BLaER1 (cell line): ENCODE data around the gene FGF12.
"Not testable (repeated sequence)": the region's sequence is repeated elsewhere in the genome, so short reads cannot be mapped to it uniquely, and the experiment has no call there.

Experiments
- H3K27ac ChIP-seq: shearing (Covaris generic); formaldehyde crosslinking; 2 replicates; pipeline ENCODE4 v1.8.1; 2022
- H3K27me3 ChIP-seq: shearing (Covaris generic); formaldehyde crosslinking; 2 replicates; pipeline ENCODE4 v1.8.1; 2022
- H3K36me3 ChIP-seq: shearing (Covaris generic); formaldehyde crosslinking; 2 replicates; pipeline ENCODE4 v1.8.1; 2022
- H3K4me1 ChIP-seq: shearing (Covaris generic); formaldehyde crosslinking; 2 replicates; pipeline ENCODE4 v1.8.1; 2022
- H3K4me2 ChIP-seq: shearing (Covaris generic); formaldehyde crosslinking; 2 replicates; pipeline ENCODE4 v1.8.1; 2022
- H3K4me3 ChIP-seq: shearing (Covaris generic); formaldehyde crosslinking; 2 replicates; pipeline ENCODE4 v1.8.1; 2022
- H3K9ac ChIP-seq: shearing (Covaris generic); formaldehyde crosslinking; 2 replicates; pipeline ENCODE4 v1.8.1; 2022
- H3K9me3 ChIP-seq: shearing (Covaris generic); formaldehyde crosslinking; 2 replicates; pipeline ENCODE4 v1.8.1; 2022
- H4K20me1 ChIP-seq: shearing (Covaris generic); formaldehyde crosslinking; 2 replicates; pipeline ENCODE4 v1.8.1; 2022
- Cebpa-rat ChIP-seq: shearing (Covaris generic); IDR thresholded peaks from 2 replicates; pipeline ENCODE4 v1.8.1; 2022

The FGF12 gene

DNA sequence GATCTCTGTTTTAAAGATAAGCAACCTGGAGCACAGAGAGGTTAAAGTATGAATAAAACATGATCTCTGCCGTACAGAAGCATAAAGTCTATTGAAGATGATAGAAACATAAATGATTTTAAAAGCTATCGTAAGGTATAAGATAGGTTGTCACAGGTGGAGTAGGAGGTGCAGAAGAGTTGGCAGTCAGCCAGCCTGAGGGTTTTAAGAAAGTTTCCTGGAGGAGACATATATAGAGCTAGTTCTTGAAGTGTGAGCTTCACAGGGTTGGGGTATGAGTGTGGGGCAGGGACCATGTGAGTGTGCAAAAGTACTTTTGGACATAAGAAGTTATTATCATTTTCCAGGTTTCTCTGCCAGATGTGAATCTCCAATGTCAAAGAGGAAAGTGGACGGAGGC lies 3.9 kb upstream of the FGF12 start:
- Histone ChIP-seq H3K27me3 (no peaks in the 10 kb centered on the region), H3K27ac (no peak overlapping the region), H3K4me2 (no peak overlapping the region), H3K4me1 (no peaks in the 10 kb centered on the region), H3K9ac (no peak overlapping the region), H4K20me1 (no peaks in the 10 kb centered on the region), H3K36me3 (no peaks in the 10 kb centered on the region), H3K9me3 (no peaks in the 10 kb centered on the region), H3K4me3 (no peak overlapping the region)
- no peak for TF ChIP-seq Cebpa-rat

DNA sequence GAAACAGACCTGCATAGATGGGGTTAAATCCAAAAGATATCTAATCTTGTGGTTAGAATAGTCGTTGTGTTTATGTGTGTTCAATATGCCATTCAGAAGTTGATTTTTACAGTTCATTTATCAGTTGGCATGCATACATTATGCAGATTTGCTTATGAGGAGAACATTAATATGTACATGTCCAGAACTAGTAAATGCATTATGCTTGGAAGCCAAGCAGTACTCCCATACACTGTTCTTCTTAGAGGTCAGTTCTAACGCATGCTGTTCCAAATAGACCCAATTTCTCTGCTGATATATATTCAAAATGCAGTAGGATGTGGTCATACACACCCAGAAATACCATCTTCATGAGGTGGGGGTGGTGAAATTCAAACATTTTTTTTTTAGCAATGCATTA lies 956 bp downstream of the FGF12 start:
- H4K20me1 ChIP-seq, result no peaks in the 10 kb centered on the region
- no peaks in the 10 kb centered on the region for H3K9me3 ChIP-seq

DNA sequence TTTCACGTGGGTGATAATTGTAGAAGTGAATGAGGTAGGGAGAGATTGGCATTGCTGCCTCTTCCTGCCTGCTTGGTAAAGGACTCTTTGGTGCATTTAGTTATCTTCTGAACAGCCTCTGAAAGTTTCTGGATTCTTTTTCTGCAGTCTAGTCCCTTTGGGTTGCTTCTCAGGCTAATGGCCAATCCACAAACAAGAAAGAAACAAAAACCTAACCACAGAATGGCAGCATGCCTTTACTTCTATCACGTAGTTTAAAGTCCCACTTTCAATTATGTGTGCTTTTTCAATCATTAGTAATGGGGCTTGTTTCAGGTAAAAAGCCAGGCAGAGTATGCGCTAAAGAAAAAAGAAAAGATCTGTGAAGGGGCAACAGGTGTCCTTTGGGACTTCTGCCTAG lies 7.4 kb downstream of the FGF12 start:
- Histone ChIP-seq H3K9me3 (no peaks in the 10 kb centered on the region), H3K27me3 (no peaks in the 10 kb centered on the region), H3K4me1 (no peaks in the 10 kb centered on the region), H3K4me2 (no peak overlapping the region), H4K20me1 (no peaks in the 10 kb centered on the region), H3K36me3 (no peaks in the 10 kb centered on the region), H3K9ac (no peak overlapping the region), H3K27ac (no peak overlapping the region), H3K4me3 (no peak overlapping the region)
- TF ChIP-seq Cebpa-rat, result no peak

More for the DNA sequence above, 956 bp downstream of the FGF12 start:
- no peak overlapping the region for H3K9ac ChIP-seq
- H3K27me3 ChIP-seq, result no peaks in the 10 kb centered on the region
- H3K36me3 ChIP-seq, result no peaks in the 10 kb centered on the region
- TF ChIP-seq Cebpa-rat, result no peak
- no peak overlapping the region for H3K27ac ChIP-seq
- no peaks in the 10 kb centered on the region for H3K4me1 ChIP-seq
- no peak overlapping the region for H3K4me3 ChIP-seq
- no peak overlapping the region for H3K4me2 ChIP-seq

DNA sequence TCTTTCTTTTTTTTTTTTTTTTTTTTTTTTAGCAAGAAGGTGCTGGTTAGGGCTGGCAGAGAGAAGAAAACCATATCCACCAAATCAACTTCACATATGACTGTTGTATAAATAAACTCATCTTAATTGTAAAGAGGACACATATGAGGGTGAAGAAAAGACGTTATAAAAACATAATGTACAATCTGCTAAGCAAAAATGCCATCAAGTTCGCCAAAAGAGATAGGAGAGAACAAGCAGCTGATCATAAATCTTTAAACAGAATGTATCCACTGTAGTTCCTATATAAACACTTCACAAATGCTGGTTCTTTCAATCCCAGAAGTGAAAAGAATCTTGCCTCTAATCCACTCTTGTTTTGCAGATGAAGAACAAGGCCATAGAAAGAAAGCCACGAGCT lies 9.2 kb downstream of the FGF12 start:
- Histone ChIP-seq H3K4me2 (no peak overlapping the region), H3K9ac (no peak overlapping the region), H4K20me1 (no peaks in the 10 kb centered on the region), H3K4me3 (no peak overlapping the region), H3K4me1 (no peaks in the 10 kb centered on the region), H3K36me3 (no peaks in the 10 kb centered on the region), H3K9me3 (no peaks in the 10 kb centered on the region), H3K27ac (no peak overlapping the region), H3K27me3 (no peaks in the 10 kb centered on the region)
- no peak for TF ChIP-seq Cebpa-rat

DNA sequence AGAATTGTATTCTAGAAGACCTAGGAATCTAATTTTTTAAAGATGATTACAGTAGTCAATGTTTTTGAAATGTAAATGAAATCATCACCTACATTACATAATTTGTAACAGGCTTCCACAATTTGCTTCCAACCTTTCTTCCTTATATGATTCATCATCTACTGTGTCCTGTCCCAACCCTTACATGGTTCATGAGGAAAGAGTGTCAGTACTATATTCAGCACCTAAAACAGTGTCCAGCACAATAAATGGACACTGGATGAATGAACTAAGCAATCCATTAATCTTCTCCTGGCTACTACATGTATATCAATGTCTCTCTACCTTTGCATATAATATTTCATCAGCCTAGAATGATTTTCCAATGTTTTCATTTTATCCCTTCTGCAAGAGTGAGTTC lies 12.2 kb downstream of the FGF12 start:
- no peak for TF ChIP-seq Cebpa-rat
- no peak overlapping the region for H3K4me3 ChIP-seq
- no peak overlapping the region for H3K27ac ChIP-seq
- H3K9ac ChIP-seq, result no peak overlapping the region
- no peaks in the 10 kb centered on the region for H4K20me1 ChIP-seq
- H3K36me3 ChIP-seq, result no peaks in the 10 kb centered on the region
- peaks cover 9% of the 10 kb centered on the region for H3K9me3 ChIP-seq
- no peak overlapping the region for H3K4me2 ChIP-seq
- H3K27me3 ChIP-seq, result no peaks in the 10 kb centered on the region
- no peaks in the 10 kb centered on the region for H3K4me1 ChIP-seq

DNA sequence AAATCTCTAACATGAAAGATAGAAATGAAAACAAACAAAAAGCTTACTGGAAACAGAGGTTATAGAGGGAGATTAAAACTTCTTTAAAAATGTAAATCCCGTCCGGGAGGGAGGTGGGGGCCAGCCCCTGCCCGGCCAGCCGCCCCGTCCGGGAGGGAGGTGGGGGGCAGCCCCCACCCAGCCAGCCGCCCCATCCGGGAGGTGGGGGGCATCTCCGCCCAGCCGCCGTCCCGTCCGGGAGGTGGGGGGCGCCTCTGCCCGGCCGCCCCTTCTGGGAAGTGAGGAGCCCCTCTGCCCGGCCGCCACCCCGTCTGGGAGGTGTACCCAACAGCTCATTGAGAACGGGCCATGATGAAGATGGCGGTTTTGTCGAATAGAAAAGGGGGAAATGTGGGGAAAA lies 16.2 kb downstream of the FGF12 start:
- not testable (repeated sequence) for H3K4me3 ChIP-seq, H3K9ac ChIP-seq, H4K20me1 ChIP-seq, H3K27ac ChIP-seq, H3K4me2 ChIP-seq, H3K4me1 ChIP-seq, H3K9me3 ChIP-seq, H3K27me3 ChIP-seq, H3K36me3 ChIP-seq

DNA sequence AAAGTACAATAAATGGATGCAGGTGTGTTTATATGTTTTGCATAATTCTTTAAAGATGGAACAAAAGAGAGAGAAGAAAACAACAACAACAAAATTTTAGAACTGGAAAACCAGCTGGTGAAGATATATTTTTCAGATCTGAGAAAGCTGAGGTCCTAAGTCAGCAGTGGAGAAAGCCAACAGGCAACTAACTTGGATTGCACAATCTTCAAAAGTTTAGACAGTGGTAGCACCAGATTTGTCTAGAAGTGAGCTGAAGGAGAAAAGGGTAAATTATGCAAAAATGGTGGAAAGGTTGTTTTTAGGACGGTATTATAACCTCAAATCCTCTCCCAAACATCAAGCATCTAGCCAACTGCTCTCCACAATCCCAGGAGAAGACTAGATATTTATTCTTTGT lies 17.0 kb downstream of the FGF12 start:
- Histone ChIP-seq H3K4me3 (no peak overlapping the region), H3K27ac (no peak overlapping the region), H3K9me3 (peaks cover 9% of the 10 kb centered on the region), H3K4me2 (no peak overlapping the region), H4K20me1 (no peaks in the 10 kb centered on the region), H3K36me3 (no peaks in the 10 kb centered on the region), H3K9ac (no peak overlapping the region), H3K4me1 (no peaks in the 10 kb centered on the region), H3K27me3 (no peaks in the 10 kb centered on the region)
- TF ChIP-seq Cebpa-rat, result no peak

DNA sequence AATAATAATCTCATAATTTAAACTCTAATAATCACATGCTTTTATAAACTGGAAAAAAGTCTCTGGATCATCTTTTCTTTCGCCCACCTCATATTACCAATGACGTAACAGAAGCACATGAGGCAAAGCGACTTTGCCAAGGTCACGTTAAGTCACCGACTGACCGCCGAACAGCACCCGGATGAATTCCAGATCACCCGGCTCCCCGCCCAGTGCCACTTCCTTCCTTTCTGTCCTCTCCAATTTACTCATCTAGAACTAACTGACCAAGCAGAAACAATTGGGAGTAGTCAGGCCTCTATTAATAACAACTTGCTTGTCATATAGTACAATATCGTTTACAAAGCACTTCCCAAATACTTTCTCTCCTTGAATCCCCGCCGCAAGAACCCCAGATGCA lies 21.1 kb downstream of the FGF12 start:
- H3K36me3 ChIP-seq, result no peaks in the 10 kb centered on the region
- H4K20me1 ChIP-seq, result no peaks in the 10 kb centered on the region
- H3K27me3 ChIP-seq, result no peaks in the 10 kb centered on the region
- peaks cover 18% of the 10 kb centered on the region for H3K9me3 ChIP-seq
- no peak overlapping the region for H3K27ac ChIP-seq
- H3K4me1 ChIP-seq, result peaks cover 5% of the 10 kb centered on the region; the same call in 1 of the 2 replicates
- H3K4me2 ChIP-seq, result no peak overlapping the region
- H3K9ac ChIP-seq, result no peak overlapping the region
- H3K4me3 ChIP-seq, result no peak overlapping the region
- no peak for TF ChIP-seq Cebpa-rat

DNA sequence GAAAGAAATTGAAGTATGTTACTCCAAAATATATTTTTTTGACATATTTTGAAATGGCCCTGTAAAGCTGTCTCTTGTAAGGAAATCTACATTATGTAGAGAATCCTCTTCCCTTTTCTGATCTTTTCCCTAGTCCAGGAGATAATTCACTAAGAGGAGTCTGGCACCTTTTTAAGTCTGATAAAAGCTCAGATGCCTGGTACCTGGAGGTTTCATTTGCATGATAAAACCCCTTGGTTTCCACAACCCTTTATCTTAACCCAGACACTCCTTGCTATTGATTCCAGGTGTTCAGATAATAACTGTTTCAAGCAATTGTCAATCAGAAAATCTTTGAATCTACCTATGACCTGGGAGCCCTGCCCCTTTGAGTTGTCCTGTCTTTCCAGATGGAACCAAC lies 26.5 kb downstream of the FGF12 start:
- Histone ChIP-seq H3K9ac (no peak overlapping the region), H3K9me3 (peaks cover 10% of the 10 kb centered on the region), H4K20me1 (no peaks in the 10 kb centered on the region), H3K4me2 (no peak overlapping the region), H3K27me3 (no peaks in the 10 kb centered on the region), H3K4me3 (no peak overlapping the region), H3K4me1 (peaks cover 5% of the 10 kb centered on the region; the same call in 1 of the 2 replicates), H3K36me3 (no peaks in the 10 kb centered on the region), H3K27ac (no peak overlapping the region)
- no peak for TF ChIP-seq Cebpa-rat

DNA sequence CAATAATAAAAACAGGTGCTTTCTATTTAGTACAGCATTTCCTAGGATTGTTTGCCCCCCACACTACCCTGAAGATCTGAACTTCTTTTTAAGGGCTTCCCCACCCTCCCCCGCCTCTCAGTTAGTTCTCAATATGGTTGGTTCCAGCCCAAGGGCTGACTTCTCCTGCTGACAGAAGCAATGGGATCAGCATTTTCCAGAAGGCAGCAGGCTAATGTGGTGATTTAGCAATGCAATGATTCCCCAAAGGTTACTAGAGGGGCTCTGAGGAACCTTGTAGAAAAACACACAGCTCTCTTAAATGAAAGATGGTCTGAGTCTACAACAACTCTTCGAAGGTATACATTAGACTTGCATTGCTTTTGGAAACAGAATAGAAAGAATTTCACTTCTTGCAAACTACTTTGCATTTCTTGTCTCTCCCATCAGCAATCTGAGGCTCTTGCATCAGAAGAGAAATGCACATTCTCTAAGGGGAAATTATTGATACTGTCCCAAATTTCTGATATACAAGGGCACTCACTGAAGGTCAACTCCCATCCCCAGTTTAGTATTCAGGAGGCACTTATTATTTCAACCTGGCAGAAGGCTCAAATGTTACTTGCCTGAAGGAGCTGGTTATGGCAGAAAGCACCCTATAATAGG lies 30.3 kb downstream of the FGF12 start:
- no peak overlapping the region for H3K4me2 ChIP-seq
- no peak for TF ChIP-seq Cebpa-rat
- H3K27me3 ChIP-seq, result no peaks in the 10 kb centered on the region
- H3K4me3 ChIP-seq, result no peak overlapping the region
- no peaks in the 10 kb centered on the region for H3K9me3 ChIP-seq
- H3K27ac ChIP-seq, result no peak overlapping the region
- no peaks in the 10 kb centered on the region for H3K4me1 ChIP-seq
- no peaks in the 10 kb centered on the region for H3K36me3 ChIP-seq
- no peaks in the 10 kb centered on the region for H4K20me1 ChIP-seq
- no peak overlapping the region for H3K9ac ChIP-seq
